Parathyroid adenoma (tissue), 2 donors: Measurements from ENCODE around the gene APOBEC2.

Experiments
- H2AFZ ChIP-seq: fragments of 300-600 bp; sonication (generic); one replicate; pipeline ENCODE4 v1.7.0; 2017; ENCODE audit warnings: antibody characterized with exemption, mild to moderate bottlenecking
- H3K27ac ChIP-seq: fragments of 300-600 bp; sonication (generic); one replicate; pipeline ENCODE4 v1.7.0; 2017
- H3K27me3 ChIP-seq: fragments of 300-600 bp; sonication (generic); one replicate; pipeline ENCODE4 v1.7.0; 2017; ENCODE audit warnings: low read length; ENCODE audit not compliant: control insufficient read depth, insufficient read depth
- H3K36me3 ChIP-seq: fragments of 300-600 bp; sonication (generic); one replicate; pipeline ENCODE4 v1.7.0; 2017; ENCODE audit warnings: low read length; ENCODE audit not compliant: control insufficient read depth, insufficient read depth
- H3K4me1 ChIP-seq: fragments of 300-600 bp; sonication (generic); one replicate; pipeline ENCODE4 v1.7.0; 2017; ENCODE audit warnings: control low read depth
- H3K4me2 ChIP-seq: fragments of 300-600 bp; sonication (generic); one replicate; pipeline ENCODE4 v1.7.0; 2017; ENCODE audit warnings: low read length
- H3K4me3 ChIP-seq: fragments of 300-600 bp; sonication (generic); one replicate; pipeline ENCODE4 v1.7.0; 2017; ENCODE audit warnings: low read depth, low read length
- H3K79me2 ChIP-seq: fragments of 300-600 bp; sonication (generic); one replicate; pipeline ENCODE4 v1.7.0; 2017; ENCODE audit warnings: control low read depth
- H3K9ac ChIP-seq: fragments of 300-600 bp; sonication (generic); one replicate; pipeline ENCODE4 v1.7.0; 2017; ENCODE audit warnings: mild to moderate bottlenecking
- H3K9me3 ChIP-seq: fragments of 300-600 bp; sonication (generic); one replicate; pipeline ENCODE4 v1.7.0; 2017; ENCODE audit warnings: low read length; ENCODE audit not compliant: control insufficient read depth
- TF ChIP-seq, protein P1 (sequence below): fragments of 300-600 bp; sonication (generic); IDR thresholded peaks from one replicate; pipeline ENCODE4 v1.7.0; 2017; ENCODE audit warnings: antibody characterized with exemption, mild to moderate bottlenecking
- donor health status: primary hyperparathyroidism.

APOBEC2 gene

DNA sequence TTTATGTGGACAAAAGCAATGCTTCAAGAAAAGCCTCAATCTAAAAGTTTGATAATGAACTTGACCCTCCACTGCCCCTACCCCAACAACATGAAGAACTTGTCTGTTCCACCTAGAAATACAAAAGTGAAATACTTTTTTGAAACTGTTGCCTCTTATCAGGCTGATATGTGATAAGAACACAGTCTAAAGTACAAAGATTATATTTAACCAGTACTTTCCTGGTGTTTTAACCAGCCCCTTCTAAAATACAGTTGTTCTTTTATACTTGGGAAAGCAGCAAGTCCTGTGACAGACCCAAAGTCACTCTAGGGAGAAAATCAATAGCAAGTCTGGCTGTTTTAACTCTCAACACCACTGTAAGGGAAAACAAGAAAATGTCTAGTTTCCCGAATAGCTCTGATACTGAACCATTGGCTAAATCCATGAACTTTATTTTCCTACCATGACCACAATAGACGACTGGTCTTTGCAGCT lies 12.6 kb downstream of the APOBEC2 start:
- TF ChIP-seq, protein P1, sequence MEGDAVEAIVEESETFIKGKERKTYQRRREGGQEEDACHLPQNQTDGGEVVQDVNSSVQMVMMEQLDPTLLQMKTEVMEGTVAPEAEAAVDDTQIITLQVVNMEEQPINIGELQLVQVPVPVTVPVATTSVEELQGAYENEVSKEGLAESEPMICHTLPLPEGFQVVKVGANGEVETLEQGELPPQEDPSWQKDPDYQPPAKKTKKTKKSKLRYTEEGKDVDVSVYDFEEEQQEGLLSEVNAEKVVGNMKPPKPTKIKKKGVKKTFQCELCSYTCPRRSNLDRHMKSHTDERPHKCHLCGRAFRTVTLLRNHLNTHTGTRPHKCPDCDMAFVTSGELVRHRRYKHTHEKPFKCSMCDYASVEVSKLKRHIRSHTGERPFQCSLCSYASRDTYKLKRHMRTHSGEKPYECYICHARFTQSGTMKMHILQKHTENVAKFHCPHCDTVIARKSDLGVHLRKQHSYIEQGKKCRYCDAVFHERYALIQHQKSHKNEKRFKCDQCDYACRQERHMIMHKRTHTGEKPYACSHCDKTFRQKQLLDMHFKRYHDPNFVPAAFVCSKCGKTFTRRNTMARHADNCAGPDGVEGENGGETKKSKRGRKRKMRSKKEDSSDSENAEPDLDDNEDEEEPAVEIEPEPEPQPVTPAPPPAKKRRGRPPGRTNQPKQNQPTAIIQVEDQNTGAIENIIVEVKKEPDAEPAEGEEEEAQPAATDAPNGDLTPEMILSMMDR: no peak
- Histone ChIP-seq H3K27me3 (no peaks in the 10 kb centered on the region), H3K9me3 (no peaks in the 10 kb centered on the region), H3K4me3 (no peak overlapping the region), H3K4me1 (peaks cover 9% of the 10 kb centered on the region), H3K27ac (no peak overlapping the region), H3K79me2 (no peaks in the 10 kb centered on the region), H3K4me2 (no peak overlapping the region), H3K36me3 (no peaks in the 10 kb centered on the region), H2AFZ (no peak overlapping the region), H3K9ac (no peak overlapping the region)

DNA sequence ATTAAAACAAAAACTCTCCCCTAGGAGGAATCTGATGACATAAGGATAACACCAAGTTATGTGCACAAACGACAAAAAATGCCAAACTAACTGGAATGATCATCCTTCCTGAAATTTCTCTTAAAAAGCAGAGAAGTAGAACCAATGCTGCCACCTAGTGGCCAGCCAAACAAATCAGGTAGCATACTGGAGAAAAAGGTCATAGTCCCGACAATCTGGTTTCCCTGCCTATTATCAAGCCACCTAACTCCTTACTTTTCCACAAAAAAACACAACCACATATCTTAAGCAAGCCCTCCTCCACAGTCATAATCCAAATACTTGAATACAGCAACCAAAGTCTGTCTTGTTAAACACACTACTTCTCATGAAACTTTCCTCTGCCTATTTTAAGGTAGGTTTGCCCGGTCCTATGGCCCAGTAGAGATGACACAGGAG lies 13.9 kb downstream of the APOBEC2 start:
- H3K4me2 ChIP-seq: no peak overlapping the region
- H3K4me3 ChIP-seq: no peak overlapping the region
- TF ChIP-seq, protein P1: peak; percentile 88
- H3K27ac ChIP-seq: peak overlapping the region; percentile 5
- peaks cover 4% of the 10 kb centered on the region for H3K4me1 ChIP-seq
- H3K9me3 ChIP-seq: no peaks in the 10 kb centered on the region
- H3K36me3 ChIP-seq: no peaks in the 10 kb centered on the region
- H3K79me2 ChIP-seq: no peaks in the 10 kb centered on the region
- no peak overlapping the region for H3K9ac ChIP-seq
- no peak overlapping the region for H2AFZ ChIP-seq
- H3K27me3 ChIP-seq: no peaks in the 10 kb centered on the region

DNA sequence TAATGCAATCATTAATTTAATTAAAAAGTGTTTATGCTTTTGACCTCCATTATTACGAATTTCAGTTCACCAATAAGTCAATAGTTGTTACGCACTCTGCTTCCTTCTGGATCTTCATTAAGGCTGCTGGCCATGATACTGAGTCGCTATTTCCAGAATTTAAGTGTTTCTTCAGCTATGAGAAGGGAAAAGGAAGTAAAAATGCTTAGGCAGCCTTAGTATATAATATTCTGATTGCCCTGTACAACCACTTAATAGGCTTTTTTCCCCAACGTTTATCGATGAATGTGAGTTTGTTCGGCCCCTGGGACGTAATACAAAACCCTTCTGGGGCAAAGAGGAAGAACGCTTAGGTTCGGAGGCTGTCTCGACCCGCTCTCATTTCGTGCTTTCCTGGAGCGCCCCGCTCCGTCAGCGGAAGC lies 18.5 kb downstream of the APOBEC2 start:
- Histone ChIP-seq H3K79me2 (peaks cover 8% of the 10 kb centered on the region), H3K9me3 (no peaks in the 10 kb centered on the region), H2AFZ (peak overlapping the region; percentile 90), H3K4me1 (peaks cover 11% of the 10 kb centered on the region), H3K36me3 (no peaks in the 10 kb centered on the region), H3K4me2 (peak overlapping the region; percentile 91), H3K9ac (peak overlapping the region; percentile 71), H3K27me3 (no peaks in the 10 kb centered on the region), H3K4me3 (peak overlapping the region; percentile 93), H3K27ac (peak overlapping the region; percentile 99)
- TF ChIP-seq, protein P1: no peak

DNA sequence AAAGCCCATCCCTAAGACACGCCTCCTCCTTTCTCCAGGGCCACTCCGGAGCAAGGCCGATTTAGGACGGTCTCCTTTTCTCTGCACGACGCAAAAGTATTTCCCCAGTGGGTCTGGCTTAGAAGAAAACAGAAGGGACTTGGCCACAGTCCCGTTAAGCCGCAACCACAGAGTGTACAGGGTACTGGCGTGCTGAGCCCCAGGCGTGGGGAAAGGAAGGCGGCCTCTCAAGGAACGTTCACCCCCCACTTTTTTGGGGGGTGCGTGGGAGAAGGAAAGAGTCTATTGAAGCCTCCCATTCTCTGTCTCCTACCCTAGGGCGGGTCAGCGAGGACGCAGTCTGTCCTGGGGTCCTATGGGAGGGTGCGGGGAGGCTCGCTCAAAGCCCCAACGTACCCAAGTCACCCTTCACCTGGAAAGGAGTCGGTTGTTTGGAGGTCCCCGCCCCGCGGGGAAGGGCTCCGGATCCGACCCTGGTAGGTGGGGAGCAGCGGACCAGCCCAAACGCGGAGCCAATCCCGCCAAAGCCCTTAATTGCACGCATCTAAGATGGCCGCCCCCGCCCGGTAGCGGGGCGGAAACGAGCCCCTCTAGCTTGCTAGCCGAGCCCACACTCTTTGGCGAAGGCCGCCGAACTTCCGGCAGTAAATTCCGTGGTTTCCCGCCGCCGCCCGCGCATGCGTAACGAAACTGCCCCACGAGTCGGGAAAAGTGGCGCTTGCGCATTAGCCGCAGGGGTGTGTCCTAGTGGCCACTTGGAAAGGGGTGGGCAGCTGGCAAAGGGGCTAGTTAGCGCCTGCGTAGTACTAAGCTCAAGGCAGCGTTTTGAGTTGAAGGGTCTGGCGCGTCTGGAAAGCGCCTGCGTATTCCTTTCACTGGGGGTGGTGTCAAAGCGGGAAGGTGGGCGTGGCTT lies 19.2 kb downstream of the APOBEC2 start, which contains the start of gene OARD1:
OARD1 (minus strand) TSS at position 434 of the 913 bp plus-strand sequence. CDS start 722 bp downstream, outside the sequence.
- Histone ChIP-seq H2AFZ (peak within 1 kb of the TSS; percentile 91), H3K36me3 (no peaks in the 10 kb centered on the region), H3K9me3 (no peaks in the 10 kb centered on the region), H3K4me2 (peak within 1 kb of the TSS; percentile 91), H3K79me2 (peaks cover 8% of the 10 kb centered on the region), H3K4me3 (peak within 1 kb of the TSS; percentile 93), H3K4me1 (peaks cover 11% of the 10 kb centered on the region), H3K27me3 (no peaks in the 10 kb centered on the region), H3K27ac (peak within 1 kb of the TSS; percentile 99), H3K9ac (peak within 1 kb of the TSS; percentile 97)
- TF ChIP-seq, protein P1: no peak
